A673 (cell line): ENCODE results near the gene ATP8B2.

Experiments
- EZH2 ChIP-seq: fragments of 200-600 bp; sonication (generic); IDR thresholded peaks from 2 replicates; pipeline ENCODE4 v1.6.1; 2017; ENCODE audit warnings: borderline replicate concordance, low read depth, mild to moderate bottlenecking, mixed read lengths, antibody characterized with exemption, low read length; ENCODE audit not compliant: poor library complexity, severe bottlenecking
- TF ChIP-seq, protein P1 (sequence below): fragments of 300-800, 200-600 bp; sonication (generic); conservative IDR thresholded peaks from 2 replicates; pipeline ENCODE4 v1.5.1; 2017; ENCODE audit warnings: low read depth, mild to moderate bottlenecking, antibody characterized with exemption, low read length, moderate library complexity, mixed read lengths

DNA sequence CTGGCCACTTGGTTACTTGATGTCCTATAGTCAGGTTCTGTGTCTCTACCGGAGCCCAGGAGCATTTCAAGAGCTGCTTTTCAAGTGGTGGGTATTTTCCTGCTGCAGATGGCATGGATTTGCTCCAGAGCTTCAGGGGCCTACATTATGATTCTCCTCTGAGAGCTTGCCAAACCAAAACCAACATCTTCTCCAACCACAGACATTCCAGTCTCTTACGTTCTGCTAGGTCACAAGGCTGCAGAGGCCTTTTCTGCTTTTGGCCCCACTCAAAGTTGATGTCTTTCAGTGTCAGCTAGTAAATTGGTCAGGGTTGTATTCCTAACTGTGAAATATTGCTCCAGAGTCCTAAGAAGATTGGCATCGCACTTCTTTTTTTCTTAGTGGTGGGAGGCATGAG is 19.2 kb upstream of the ATP8B2 start:
- TF ChIP-seq EZH2, result no peak
- TF ChIP-seq, protein P1, sequence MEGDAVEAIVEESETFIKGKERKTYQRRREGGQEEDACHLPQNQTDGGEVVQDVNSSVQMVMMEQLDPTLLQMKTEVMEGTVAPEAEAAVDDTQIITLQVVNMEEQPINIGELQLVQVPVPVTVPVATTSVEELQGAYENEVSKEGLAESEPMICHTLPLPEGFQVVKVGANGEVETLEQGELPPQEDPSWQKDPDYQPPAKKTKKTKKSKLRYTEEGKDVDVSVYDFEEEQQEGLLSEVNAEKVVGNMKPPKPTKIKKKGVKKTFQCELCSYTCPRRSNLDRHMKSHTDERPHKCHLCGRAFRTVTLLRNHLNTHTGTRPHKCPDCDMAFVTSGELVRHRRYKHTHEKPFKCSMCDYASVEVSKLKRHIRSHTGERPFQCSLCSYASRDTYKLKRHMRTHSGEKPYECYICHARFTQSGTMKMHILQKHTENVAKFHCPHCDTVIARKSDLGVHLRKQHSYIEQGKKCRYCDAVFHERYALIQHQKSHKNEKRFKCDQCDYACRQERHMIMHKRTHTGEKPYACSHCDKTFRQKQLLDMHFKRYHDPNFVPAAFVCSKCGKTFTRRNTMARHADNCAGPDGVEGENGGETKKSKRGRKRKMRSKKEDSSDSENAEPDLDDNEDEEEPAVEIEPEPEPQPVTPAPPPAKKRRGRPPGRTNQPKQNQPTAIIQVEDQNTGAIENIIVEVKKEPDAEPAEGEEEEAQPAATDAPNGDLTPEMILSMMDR, result no peak
